HG02852 (cell line): Measurements from ENCODE around the gene PLIN1.

ENCODE experiments used
- ATAC-seq: cut with Tn5 transposase; IDR thresholded peaks from one replicate; pipeline ENCODE4 v1.9.1; 2021; ENCODE audit warnings: mild to moderate bottlenecking, moderate library complexity; ENCODE audit not compliant: unreplicated experiment

PLIN1 gene

DNA sequence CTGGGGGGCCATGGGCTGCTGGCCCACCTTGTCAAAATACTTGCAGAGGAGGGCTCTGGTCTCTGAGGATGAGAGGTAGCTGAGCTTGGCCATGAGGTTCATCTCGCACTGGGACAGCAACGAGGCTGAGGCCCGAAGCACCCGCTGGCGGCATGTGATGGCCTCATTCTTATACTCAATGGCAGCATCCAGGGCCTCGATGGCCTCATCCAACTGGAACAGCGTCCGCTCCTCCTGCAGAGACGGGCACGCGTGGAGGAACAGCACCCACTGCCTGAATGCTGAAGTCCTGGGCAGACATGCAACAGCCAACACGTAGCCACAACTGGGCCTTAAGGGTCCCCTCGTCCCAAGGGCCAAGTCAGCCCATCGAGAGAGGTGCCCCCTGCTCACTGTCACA, 48.9 kb downstream of the PLIN1 start:
- ATAC-seq, result no peak

GRCh38 chr15:89629829-89630228, 49.3 kb downstream of the PLIN1 start:
- ATAC-seq, result no peak

DNA sequence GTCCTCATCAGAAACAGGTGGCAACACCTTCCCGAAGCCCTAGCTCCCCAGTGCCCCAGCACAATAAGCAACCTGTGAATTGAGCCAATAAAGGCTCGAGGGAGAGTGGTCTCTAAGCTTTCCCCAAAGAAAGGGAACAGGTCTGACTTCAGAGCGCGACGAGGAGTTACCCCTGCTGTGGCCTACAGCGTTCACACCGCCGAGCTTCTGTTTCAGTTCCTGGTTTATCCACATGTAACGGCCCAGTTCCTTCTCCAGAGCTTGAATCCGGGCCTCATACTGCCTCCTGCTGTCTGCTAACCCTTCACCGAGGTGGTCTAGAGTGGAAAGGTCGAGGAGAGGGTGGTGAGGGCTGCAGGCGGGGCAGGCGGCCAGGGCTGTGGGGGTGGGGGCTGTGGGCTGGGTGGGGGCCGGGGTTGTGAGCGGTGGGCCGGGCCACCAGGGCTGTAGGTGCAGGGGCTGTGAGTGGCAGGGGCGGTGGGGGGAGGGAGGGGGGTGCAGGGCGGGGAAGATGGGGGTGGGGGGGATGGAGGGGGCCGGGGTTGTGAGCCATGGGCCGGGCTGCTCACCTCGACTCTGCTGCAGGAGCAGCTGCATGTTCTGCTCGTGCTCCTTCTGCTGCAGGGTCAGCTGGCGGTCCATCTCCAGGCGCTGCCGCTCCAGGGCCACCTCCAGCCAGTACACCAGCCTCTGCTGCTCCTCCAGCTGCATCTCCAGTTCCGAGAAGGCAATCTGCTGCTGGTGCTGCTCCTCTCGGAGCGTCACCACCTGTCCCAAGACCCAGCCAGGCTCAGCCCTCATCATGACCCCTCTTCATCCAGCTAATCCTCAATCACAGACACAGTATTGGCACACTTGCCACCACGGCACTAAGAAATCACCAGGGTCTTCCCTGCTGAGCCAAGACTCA, 50.1 kb downstream of the PLIN1 start:
- ATAC-seq, result no peak

- no peak for ATAC-seq
These were observed 50.9 kb downstream of the PLIN1 start for GRCh38 chr15:89628301-89628700.

GRCh38 chr15:89627256-89627970, 51.8 kb downstream of the PLIN1 start:
- no peak for ATAC-seq

DNA sequence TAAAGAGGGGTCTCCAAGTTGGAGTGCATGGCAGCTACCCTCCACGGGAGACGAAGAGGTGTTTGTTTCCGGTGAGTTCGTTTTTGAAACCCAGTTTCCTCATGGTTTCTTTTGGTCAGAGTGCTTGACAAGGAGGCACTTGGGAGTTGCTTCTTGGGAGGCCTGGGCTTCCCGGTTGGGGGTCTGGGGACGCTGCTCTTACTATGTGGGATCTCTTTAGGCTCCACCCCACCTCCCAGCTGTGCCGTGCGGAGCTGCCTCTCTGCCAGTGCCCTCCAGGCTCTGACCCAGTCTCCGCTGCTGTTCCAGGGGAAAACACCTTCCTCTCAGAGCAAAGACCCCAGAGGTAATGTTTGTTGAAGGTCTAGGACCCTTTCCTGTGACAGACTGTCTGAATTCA, 53.5 kb downstream of the PLIN1 start:
- ATAC-seq, result no peak

DNA sequence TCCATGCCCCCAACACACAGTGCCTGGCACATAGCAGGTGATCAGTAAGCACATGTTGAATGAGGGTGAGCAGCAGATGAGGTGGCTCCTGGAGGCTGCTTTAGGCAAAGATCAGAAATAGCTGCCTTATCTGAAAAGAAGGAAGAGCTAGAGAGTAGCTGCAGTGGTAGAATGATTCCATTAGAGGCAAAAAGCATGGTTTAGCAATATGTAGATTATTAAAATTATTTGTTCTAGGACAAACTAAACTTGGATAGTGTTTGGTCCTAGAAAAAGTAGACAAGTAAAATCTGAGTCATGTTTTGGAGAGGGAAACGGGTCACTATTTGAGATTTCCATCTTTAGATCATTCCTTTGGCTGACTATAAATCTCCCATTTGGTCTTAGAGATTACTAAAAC, 56.0 kb downstream of the PLIN1 start:
- no peak for ATAC-seq

- ATAC-seq, result no peak
These were observed 57.6 kb downstream of the PLIN1 start for GRCh38 chr15:89621547-89621946.

DNA sequence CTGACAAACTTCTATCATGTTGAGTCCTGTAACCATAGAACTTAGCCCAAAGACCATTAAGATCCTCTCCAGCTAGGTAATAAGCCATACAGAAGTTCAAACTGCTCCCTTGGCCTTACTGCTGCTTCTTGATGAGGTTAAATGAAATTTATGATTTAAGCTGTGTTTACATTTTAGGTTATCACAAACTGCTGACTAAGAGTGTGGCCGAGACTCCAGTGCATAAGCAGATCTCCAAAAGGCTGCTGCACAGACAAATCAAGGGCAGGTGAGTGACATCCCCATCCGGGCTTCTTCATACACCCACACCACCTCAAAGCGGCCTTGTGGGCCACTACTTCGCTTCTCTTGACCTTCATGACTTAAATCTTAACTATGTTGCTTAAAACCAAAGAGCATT, 62.9 kb downstream of the PLIN1 start:
- no peak for ATAC-seq

DNA sequence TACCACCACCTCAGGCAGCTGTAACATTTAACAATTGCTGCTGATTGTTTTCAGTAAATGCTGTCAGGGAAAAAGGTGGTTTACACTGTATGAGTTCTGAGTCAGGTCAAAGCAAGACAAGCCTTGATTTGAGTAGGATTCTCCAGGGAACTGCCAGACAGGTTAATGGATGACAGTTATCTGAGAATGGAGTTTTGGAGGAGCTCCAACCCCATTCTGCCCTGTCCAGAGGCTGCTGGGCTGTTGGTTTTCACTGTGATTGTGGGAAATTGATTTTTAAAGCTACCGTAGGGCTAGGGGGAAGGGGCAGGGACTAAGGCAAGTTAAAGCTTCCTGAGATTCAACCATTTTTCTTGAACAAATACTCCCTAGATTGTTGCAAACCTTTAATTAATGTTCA, 64.0 kb downstream of the PLIN1 start:
- no peak for ATAC-seq
